Measurements from ENCODE around the gene ZNF467.

Gene ZNF467

GRCh38 chr7:149743476-149744255 lies 29.7 kb downstream of the ZNF467 start:
- DNase-seq (ENCODE audit: low read depth) = no peak

DNA sequence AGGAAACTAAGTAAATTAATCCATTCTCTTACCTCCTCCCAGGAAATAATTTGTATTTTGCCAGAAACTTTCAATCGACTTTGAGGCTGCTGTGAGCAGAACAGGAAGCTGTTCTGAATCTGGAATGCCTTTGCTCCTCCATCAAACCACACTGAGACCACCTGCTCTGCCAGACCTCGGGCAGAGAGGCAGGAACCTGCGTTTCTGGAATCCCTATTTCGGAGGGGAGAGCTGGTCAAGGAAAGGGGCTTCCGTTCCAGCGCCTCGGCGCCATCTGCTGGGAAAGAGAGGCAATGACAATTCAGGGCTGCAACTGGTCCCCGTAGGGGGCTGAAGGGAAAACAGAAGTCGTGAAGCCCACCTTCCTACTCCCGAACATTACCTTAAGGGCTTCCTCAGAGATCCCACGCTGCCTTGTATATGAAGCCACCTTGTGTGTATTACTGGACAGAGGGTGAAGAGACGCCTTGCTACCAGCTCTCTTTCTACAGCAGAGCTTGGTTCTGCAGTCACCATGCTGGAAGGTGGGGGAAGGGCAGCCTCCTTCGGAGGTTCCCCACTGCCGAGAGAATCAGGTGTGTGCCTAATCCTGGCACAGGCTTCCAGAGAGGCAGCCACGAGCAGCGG lies 31.2 kb downstream of the ZNF467 start:
- DNase-seq (ENCODE audit: low read depth) = peak; percentile 68

GRCh38 chr7:149741629-149742028 lies 31.8 kb downstream of the ZNF467 start:
- peak; percentile 21 for DNase-seq (ENCODE audit: low read depth)

DNA sequence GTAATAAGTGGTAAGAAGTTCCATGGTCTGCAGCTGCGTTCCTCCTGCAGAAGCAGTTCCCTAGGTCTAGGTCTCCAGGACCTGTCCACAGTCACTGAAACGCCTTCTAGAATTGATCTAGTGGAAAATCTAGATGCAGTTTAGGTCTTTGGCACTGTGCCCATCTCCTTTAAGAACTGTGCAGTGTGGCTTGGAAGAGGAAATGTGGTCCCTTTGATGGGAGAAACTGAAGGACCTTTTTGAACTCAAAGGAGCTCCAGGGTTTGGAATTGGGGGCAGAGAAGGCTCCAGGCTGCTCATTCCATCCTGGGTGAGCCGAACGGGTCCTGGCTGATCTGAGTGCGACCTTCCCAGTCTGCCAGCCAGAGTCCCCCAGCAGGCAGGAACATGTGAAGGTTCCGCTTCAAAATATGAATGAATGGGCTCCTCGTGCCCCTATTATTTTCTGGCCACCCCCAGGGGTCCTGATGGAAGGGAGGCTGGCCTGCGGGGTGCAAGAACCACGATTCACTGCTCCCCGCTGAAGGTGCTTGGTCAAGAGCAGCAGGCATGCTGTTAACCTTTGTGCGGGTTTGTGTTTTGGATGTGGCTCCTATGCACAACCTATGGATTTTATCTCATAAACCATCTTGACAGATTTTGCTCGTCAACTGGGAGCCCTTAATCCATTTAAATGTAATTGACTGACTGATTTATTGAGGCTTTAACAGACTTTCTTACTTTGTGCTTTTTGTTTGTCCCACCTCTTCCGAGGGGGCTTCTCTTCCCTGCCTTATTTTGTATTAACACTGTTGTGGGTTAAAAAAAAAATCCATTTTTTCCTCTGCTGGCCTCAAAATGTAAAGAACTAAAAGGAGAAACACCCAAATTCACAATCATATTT lies 36.7 kb downstream of the ZNF467 start:
- no peak for DNase-seq (ENCODE audit: low read depth)

- no peak for DNase-seq (ENCODE audit: low read depth)
Observed at GRCh38 chr7:149735779-149736477, 37.5 kb downstream of the ZNF467 start.

- DNase-seq (ENCODE audit: low read depth) = no peak
Observed at GRCh38 chr7:149735181-149735602, 38.2 kb downstream of the ZNF467 start.

DNA sequence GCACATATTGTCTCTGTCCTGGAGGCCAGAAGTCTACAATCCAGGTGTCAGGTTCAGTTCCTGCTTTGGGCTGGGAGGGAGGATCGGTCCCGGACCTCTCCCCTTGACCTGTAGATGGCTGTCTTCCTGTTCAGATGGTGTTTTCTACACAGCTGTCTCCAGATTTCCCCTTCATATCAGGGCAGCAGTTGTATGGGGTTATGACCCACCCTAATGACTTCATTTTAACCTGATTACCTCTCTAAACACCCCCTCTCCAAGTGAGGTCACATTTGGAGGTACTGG lies 38.7 kb downstream of the ZNF467 start:
- no peak for DNase-seq (ENCODE audit: low read depth)

- DNase-seq (ENCODE audit: low read depth) = no peak
Observed at GRCh38 chr7:149733924-149734790, 39.2 kb downstream of the ZNF467 start.

GRCh38 chr7:149733131-149733923 lies 40.1 kb downstream of the ZNF467 start:
- DNase-seq (ENCODE audit: low read depth) = no peak

DNA sequence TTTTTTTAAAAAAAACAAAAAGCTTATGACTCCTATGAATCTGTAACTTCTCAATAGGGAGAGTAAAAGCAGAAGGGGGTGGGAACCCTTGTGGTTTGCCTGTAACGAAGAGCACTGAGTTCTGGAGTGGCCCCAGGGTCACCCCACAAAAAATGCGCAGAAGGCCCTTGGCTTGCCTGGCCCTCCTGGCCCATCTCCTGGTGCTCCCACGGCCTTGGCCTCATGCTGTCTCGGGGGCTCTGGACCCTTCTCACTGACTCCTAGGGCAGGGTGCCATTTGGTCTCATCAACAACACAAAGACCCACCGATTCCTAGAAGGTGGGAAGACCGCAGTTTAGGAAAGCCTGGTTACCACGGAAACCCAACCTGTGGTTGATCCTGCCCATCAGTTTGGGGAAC lies 40.8 kb downstream of the ZNF467 start:
- DNase-seq (ENCODE audit: low read depth) = no peak

GRCh38 chr7:149732111-149732561 lies 41.3 kb downstream of the ZNF467 start:
- no peak for DNase-seq (ENCODE audit: low read depth)

GRCh38 chr7:149731207-149731955 lies 42.0 kb downstream of the ZNF467 start:
- DNase-seq (ENCODE audit: low read depth) = no peak

GRCh38 chr7:149729983-149730801 lies 43.2 kb downstream of the ZNF467 start:
- no peak for DNase-seq (ENCODE audit: low read depth)

- DNase-seq (ENCODE audit: low read depth) = no peak
Observed at GRCh38 chr7:149729586-149729982, 43.8 kb downstream of the ZNF467 start.

DNA sequence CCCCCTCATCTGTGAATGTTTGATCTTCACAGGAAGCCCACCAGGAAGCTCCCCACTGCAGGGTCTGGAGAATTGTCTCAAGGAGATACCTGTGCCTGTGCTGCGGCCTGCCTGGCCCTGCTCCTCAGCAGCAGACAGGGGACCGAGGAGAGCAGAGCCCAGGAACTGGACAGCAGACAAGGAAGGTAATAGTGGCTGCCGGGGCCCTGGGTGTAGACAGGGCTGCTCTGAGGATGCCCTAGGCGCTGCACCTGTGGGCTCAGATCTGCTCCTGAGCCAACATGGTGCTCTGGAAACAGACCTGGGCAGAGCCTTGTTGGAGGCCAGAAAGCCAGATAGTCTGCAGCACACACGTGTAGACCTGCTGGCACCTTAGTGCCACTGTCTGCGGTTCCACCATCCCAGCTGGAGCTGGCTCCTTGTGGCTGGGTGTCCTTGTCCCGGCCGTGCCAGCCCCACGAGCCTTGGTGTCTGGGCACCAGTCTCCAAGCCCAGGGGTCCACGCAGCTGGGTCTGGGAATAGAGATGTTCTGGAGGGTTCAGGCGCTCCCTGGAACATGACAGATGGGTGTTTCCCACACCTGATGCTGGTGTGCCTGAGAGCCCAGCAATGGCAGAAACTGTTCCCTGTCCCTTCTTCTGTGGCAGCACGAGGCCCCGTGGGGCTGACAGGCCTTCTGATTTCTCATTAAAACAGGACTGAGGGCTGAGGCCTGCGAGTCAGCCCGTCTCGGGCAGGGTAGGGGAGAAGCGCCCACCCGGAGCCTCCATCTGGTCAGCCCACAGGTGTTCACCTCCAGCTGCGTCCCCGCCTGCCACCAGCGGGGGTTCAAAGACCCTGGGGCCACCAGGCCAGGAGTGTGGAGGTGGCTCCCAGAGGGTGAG lies 44.7 kb downstream of the ZNF467 start:
- no peak for DNase-seq (ENCODE audit: low read depth)

- no peak for DNase-seq (ENCODE audit: low read depth)
Observed at GRCh38 chr7:149727899-149728476, 45.4 kb downstream of the ZNF467 start.
